GM12873 (cell line): ENCODE data around the gene PDE4D.
A peak's percentile ranks its signal among the peaks of the same experiment; 100 is the strongest.

ENCODE experiments used
- TF ChIP-seq, protein P1 (sequence below): IDR thresholded peaks from 2 replicates; pipeline ENCODE4 v1.5.1; 2012; ENCODE audit warnings: low read depth, mild to moderate bottlenecking, moderate library complexity, low read length, control low read depth; ENCODE audit not compliant: insufficient read depth; ENCODE audit errors: missing control alignments

Gene PDE4D

DNA sequence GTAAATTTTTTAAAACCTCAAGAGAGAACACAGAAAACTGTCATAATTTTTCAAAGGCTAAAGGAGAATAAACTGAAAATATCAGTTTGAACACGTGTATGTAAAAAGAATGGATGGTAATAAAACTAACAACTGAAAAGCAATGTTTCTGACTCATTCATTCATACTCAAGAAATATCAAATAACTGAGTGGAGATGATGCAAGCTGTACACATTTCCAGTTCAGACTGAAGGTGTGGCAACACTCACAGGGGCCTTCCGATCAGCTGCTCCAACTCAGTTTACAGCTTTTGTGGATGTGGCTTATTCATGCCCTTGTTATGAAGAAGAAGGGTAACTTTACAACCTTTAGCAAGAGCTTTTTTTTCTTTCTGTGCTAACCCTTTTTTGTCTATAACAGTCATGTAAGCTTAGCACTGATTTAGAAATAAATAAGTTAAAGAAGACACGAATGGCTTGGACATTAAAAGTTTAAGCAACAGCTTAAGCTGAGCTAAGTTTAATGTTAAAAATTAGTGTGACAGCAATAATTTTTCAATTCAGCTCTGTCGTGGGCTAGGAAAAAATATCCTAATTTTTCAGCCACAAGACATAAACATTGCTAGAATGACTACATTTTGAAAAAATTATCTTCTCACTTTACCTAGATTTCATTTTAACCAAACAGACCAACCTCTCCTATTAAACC, 857.1 kb downstream of the PDE4D start:
- TF ChIP-seq, protein P1, sequence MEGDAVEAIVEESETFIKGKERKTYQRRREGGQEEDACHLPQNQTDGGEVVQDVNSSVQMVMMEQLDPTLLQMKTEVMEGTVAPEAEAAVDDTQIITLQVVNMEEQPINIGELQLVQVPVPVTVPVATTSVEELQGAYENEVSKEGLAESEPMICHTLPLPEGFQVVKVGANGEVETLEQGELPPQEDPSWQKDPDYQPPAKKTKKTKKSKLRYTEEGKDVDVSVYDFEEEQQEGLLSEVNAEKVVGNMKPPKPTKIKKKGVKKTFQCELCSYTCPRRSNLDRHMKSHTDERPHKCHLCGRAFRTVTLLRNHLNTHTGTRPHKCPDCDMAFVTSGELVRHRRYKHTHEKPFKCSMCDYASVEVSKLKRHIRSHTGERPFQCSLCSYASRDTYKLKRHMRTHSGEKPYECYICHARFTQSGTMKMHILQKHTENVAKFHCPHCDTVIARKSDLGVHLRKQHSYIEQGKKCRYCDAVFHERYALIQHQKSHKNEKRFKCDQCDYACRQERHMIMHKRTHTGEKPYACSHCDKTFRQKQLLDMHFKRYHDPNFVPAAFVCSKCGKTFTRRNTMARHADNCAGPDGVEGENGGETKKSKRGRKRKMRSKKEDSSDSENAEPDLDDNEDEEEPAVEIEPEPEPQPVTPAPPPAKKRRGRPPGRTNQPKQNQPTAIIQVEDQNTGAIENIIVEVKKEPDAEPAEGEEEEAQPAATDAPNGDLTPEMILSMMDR, result no peak

GRCh38 chr5:59035681-59036080, 857.8 kb downstream of the PDE4D start:
- TF ChIP-seq, protein P1, result no peak

GRCh38 chr5:59034498-59035186, 858.9 kb downstream of the PDE4D start:
- TF ChIP-seq, protein P1, result peak; percentile 46

DNA sequence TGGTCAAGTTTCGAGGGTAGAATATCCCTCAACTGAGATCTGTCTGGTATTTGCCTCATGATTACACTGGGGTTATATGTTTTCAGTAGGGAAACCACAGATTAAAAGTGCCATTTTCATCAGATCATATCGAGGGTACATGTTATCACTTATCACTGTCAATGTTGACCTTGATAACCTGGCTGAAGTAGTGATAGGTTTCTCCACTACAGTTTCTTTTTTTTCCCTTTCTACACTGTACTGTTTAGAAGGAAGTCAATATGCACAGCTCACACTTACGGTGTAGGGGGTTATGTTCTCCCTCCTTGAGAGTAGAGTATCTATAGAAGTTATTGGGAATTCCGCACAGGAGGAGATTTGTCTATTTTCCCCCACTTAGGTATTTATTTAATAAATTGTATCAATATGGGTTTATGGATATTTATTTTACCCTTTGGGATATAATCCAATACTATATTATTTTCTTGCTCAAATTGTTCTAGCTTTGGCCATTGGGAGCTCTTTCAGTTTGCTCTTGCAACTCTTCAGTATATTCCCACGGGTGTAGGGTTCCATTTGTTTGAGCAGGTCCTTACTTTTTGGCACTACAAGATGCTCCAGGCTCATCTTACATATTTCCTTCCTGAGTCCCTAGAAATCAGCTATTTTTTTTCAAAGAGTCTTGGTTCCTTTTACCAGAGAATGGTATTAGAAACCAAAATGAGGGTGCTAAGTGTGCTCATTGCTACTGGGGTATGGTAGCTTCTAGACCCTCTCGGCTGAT, 866.2 kb downstream of the PDE4D start:
- TF ChIP-seq, protein P1, result no peak

DNA sequence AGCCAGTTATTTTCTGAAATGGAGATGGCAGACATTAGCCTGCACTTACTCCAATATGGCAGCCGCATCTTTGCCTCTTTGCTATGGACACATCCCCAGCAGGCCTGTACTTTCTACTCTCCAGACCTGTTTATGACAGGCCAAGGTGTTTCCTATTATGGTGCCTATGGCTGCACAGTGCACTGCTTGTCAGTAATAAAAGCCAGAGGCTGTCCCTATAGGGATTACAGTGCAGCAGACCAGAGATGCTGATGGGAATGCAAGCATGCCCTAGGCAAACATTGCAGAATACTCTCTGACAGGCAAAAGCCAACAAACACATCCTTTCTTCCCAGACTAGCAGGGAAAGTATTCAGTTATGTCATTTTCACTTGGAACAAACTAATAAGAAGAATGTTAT, 867.8 kb downstream of the PDE4D start:
- TF ChIP-seq, protein P1, result no peak

DNA sequence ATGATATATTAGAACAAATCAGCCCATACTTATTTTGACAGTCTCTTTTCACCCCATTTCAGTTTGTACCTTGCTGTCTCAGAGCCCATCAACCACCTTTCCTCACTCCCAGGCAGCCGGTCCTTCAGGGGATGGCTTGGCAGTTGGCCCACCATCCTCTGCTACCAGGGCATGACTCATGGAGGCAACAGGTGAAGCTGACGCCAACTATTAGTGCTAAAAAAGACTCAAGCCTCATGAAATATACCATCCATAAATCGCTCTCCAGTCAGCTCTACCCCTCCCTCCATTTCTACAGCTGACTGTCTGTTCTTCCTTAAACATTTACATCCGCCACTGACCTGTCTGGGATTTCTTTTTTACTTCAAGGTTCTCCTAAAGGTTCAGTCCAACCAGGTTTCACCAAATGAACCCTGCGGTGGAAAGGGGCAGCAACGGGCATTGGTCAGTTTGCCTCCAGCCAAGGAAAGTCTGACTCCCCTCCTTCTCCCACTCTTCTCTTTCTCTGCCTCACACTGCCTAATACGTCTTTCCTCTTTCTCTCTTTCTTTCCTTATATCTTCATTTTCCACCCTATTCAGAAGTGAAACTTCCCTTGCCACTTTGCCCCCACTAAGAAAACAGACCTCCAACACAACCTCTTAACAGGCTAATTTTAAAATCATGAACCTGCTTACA, 871.5 kb downstream of the PDE4D start:
- TF ChIP-seq, protein P1, result no peak
